Mesendoderm (in vitro differentiated cells): ENCODE data around the gene SYTL3.

Source experiments
- DNase-seq: peaks from one replicate; pipeline ENCODE4 v3.0.0; 2013
- H2AK5ac ChIP-seq: 2 replicates; pipeline ENCODE4 v1.6.1; 2013; ENCODE audit warnings: low read length, inconsistent platforms
- H2BK120ac ChIP-seq: 2 replicates; pipeline ENCODE4 v1.6.1; 2013; ENCODE audit warnings: low read depth, mild to moderate bottlenecking, low read length, moderate library complexity, mixed read lengths
- H2BK15ac ChIP-seq: replicated peaks from 2 replicates; pipeline ENCODE4 v1.6.1; 2013; ENCODE audit warnings: low read depth, mild to moderate bottlenecking, moderate library complexity
- H2BK5ac ChIP-seq: 2 replicates; pipeline ENCODE4 v1.6.1; 2013; ENCODE audit warnings: low read length, inconsistent platforms
- H3K18ac ChIP-seq: 2 replicates; pipeline ENCODE4 v1.6.1; 2013; ENCODE audit warnings: mild to moderate bottlenecking, low read length, mixed read lengths
- H3K23ac ChIP-seq: one replicate; pipeline ENCODE4 v1.6.1; 2013; ENCODE audit warnings: low read length
- H3K27ac ChIP-seq: 2 replicates; pipeline ENCODE4 v1.5.1; 2013; ENCODE audit warnings: low read depth, mild to moderate bottlenecking, inconsistent platforms, low read length, moderate library complexity
- H3K27me3 ChIP-seq: 2 replicates; pipeline ENCODE4 v1.6.1; 2013; ENCODE audit warnings: low read length, control low read depth, mild to moderate bottlenecking, inconsistent platforms; ENCODE audit not compliant: insufficient read depth, poor library complexity
- H3K36me3 ChIP-seq: 2 replicates; pipeline ENCODE4 v1.6.1; 2013; ENCODE audit warnings: low read length, inconsistent platforms; ENCODE audit not compliant: control insufficient read depth, insufficient read depth
- H3K4ac ChIP-seq: one replicate; pipeline ENCODE4 v1.6.1; 2013; ENCODE audit warnings: low read depth, mild to moderate bottlenecking, low read length, moderate library complexity
- H3K4me1 ChIP-seq: 2 replicates; pipeline ENCODE4 v1.6.1; 2013; ENCODE audit warnings: low read depth, low read length, inconsistent platforms; ENCODE audit not compliant: control insufficient read depth
- H3K4me2 ChIP-seq: 2 replicates; pipeline ENCODE4 v1.6.1; 2013; ENCODE audit warnings: low read length
- H3K4me3 ChIP-seq: 2 replicates; pipeline ENCODE4 v1.5.1; 2013; ENCODE audit warnings: mild to moderate bottlenecking, low read length
- H3K56ac ChIP-seq: one replicate; pipeline ENCODE4 v1.6.1; 2013; ENCODE audit warnings: low read length
- H3K79me1 ChIP-seq: 2 replicates; pipeline ENCODE4 v1.6.1; 2013; ENCODE audit warnings: low read length, inconsistent platforms
- H3K79me2 ChIP-seq: 2 replicates; pipeline ENCODE4 v1.6.1; 2013; ENCODE audit warnings: mild to moderate bottlenecking, low read length; ENCODE audit not compliant: control insufficient read depth, insufficient read depth
- H3K9ac ChIP-seq: 2 replicates; pipeline ENCODE4 v1.6.1; 2013; ENCODE audit warnings: low read length, inconsistent platforms
- H4K5ac ChIP-seq: one replicate; pipeline ENCODE4 v1.6.1; 2013; ENCODE audit warnings: low read length
- H4K8ac ChIP-seq: one replicate; pipeline ENCODE4 v1.6.1; 2013; ENCODE audit warnings: low read depth, mild to moderate bottlenecking, control low read depth, low read length, moderate library complexity
- WGBS: extraction: QIAGEN DNeasy Blood & Tissue Kit; methylation state at CpG from one replicate; pipeline ENCODE4 v1.1.7; 2013; ENCODE audit warnings: low lambda C conversion rate, missing lambda C conversion rate; ENCODE audit not compliant: insufficient coverage; ENCODE audit errors: extremely low coverage; 5-methylcytosine and 5-hydroxymethylcytosine counted together

The SYTL3 gene

GRCh38 chr6:158635427-158636073, 14.3 kb upstream of the SYTL3 start:
- Histone ChIP-seq H2AK5ac (no peak overlapping the region), H3K4me2 (no peak overlapping the region), H3K79me1 (peaks cover 7% of the 10 kb centered on the region), H2BK5ac (no peak overlapping the region), H3K36me3 (no peaks in the 10 kb centered on the region), H3K27me3 (no peaks in the 10 kb centered on the region), H4K5ac (no peak overlapping the region), H3K4ac (no peak overlapping the region), H3K9ac (no peak overlapping the region), H3K4me3 (no peak overlapping the region), H2BK15ac (no peak overlapping the region), H3K27ac (no peak overlapping the region), H3K56ac (no peak overlapping the region), H3K23ac (no peak overlapping the region), H3K79me2 (peaks cover 1% of the 10 kb centered on the region), H4K8ac (peak overlapping the region; percentile 42), H2BK120ac (no peak overlapping the region), H3K4me1 (no peaks in the 10 kb centered on the region), H3K18ac (no peak overlapping the region)
- no peak for DNase-seq
- WGBS: no CpG with 5 or more reads among the region's 7 CpGs

DNA sequence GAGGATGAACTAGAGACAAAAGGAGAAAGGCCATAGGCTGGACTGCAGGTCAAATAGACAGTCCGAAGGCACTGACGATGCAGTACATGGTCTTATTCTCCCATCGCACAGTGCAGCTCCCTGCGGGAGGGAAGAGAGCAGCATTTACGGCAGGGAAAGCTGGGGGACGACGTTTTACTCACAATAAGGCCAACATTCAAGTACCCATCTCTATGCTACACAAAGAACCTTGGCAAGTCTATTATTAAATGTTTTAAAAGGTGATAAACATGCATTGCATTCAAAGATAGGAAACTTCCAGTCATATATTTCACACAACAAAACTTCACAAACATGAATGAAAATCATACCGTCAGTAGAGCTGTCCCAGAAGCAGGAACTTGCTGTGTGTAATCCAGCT, 13.1 kb upstream of the SYTL3 start:
- Histone ChIP-seq H4K5ac (no peak overlapping the region), H2BK120ac (no peak overlapping the region), H3K79me2 (peaks cover 1% of the 10 kb centered on the region), H2AK5ac (no peak overlapping the region), H3K36me3 (no peaks in the 10 kb centered on the region), H3K4ac (no peak overlapping the region), H3K18ac (no peak overlapping the region), H2BK5ac (no peak overlapping the region), H3K23ac (no peak overlapping the region), H3K56ac (no peak overlapping the region), H3K4me1 (no peaks in the 10 kb centered on the region), H3K9ac (no peak overlapping the region), H3K4me3 (no peak overlapping the region), H3K79me1 (peaks cover 8% of the 10 kb centered on the region), H3K27ac (no peak overlapping the region), H3K4me2 (no peak overlapping the region), H2BK15ac (no peak overlapping the region), H4K8ac (no peak overlapping the region), H3K27me3 (no peaks in the 10 kb centered on the region)
- no peak for DNase-seq
- no CpG with 5 or more reads among the region's 8 CpGs for WGBS

- no peak overlapping the region for H4K8ac ChIP-seq
- H3K56ac ChIP-seq: no peak overlapping the region
- no peaks in the 10 kb centered on the region for H3K4me1 ChIP-seq
- no peak for DNase-seq
- WGBS: no CpG with 5 or more reads among the region's 3 CpGs
- H3K18ac ChIP-seq: no peak overlapping the region
- H3K4me3 ChIP-seq: no peak overlapping the region
- no peak overlapping the region for H2BK5ac ChIP-seq
- H3K27ac ChIP-seq: no peak overlapping the region
- no peak overlapping the region for H4K5ac ChIP-seq
- H3K4ac ChIP-seq: no peak overlapping the region
- H2BK120ac ChIP-seq: no peak overlapping the region
- H3K79me2 ChIP-seq: peaks cover 6% of the 10 kb centered on the region
- H3K23ac ChIP-seq: no peak overlapping the region
- H2AK5ac ChIP-seq: no peak overlapping the region
- H3K4me2 ChIP-seq: no peak overlapping the region
- H3K27me3 ChIP-seq: no peaks in the 10 kb centered on the region
- H2BK15ac ChIP-seq: no peak overlapping the region
- H3K36me3 ChIP-seq: no peaks in the 10 kb centered on the region
- H3K9ac ChIP-seq: no peak overlapping the region
- H3K79me1 ChIP-seq: peaks cover 13% of the 10 kb centered on the region
Observed at GRCh38 chr6:158638324-158638854, 11.5 kb upstream of the SYTL3 start.

DNA sequence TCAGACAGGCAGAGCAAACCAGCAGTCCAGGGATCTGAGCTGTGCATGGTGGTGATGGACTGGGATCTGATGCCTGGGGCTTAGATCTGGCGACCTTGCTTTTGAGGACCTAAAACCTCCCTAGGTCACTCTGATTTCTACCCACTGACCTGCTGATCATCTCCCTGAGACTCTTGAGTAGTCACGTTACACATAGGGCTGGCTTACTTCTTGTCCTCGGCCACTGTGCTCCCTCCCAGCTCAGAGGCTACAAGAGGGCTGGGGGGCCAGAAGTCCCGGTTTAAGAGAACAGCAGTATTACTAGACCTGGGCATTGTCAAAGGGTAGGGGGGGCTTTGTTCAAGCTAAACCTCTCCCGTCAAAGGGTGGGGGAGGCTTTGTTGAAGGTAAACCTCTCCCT, 10.8 kb upstream of the SYTL3 start:
- Histone ChIP-seq H3K4me3 (no peak overlapping the region), H3K36me3 (no peaks in the 10 kb centered on the region)

GRCh38 chr6:158640519-158640918, 9.3 kb upstream of the SYTL3 start:
- Histone ChIP-seq H3K79me1 (peaks cover 16% of the 10 kb centered on the region), H3K23ac (no peak overlapping the region), H3K36me3 (no peaks in the 10 kb centered on the region), H4K8ac (no peak overlapping the region), H2AK5ac (no peak overlapping the region), H3K4me3 (no peak overlapping the region), H3K27ac (no peak overlapping the region), H4K5ac (no peak overlapping the region), H2BK5ac (no peak overlapping the region), H3K4ac (no peak overlapping the region), H3K4me2 (no peak overlapping the region), H3K27me3 (no peaks in the 10 kb centered on the region), H3K9ac (no peak overlapping the region), H3K79me2 (peaks cover 12% of the 10 kb centered on the region), H2BK15ac (no peak overlapping the region), H3K4me1 (no peaks in the 10 kb centered on the region), H2BK120ac (no peak overlapping the region), H3K18ac (no peak overlapping the region), H3K56ac (peak overlapping the region; percentile 11)
- no CpG with 5 or more reads among the region's 2 CpGs for WGBS
- DNase-seq: no peak

More for the DNA sequence above, 10.8 kb upstream of the SYTL3 start:
- Histone ChIP-seq H2BK5ac (no peak overlapping the region), H3K27ac (no peak overlapping the region), H3K23ac (no peak overlapping the region), H4K5ac (no peak overlapping the region), H4K8ac (no peak overlapping the region), H2AK5ac (no peak overlapping the region), H3K4ac (no peak overlapping the region), H3K79me1 (peaks cover 16% of the 10 kb centered on the region), H2BK15ac (no peak overlapping the region), H3K79me2 (peaks cover 10% of the 10 kb centered on the region), H3K4me2 (no peak overlapping the region), H3K4me1 (no peaks in the 10 kb centered on the region), H3K9ac (no peak overlapping the region), H3K18ac (no peak overlapping the region), H3K27me3 (no peaks in the 10 kb centered on the region), H2BK120ac (no peak overlapping the region), H3K56ac (no peak overlapping the region)
- WGBS: no CpG with 5 or more reads among the region's 5 CpGs
- DNase-seq: no peak

DNA sequence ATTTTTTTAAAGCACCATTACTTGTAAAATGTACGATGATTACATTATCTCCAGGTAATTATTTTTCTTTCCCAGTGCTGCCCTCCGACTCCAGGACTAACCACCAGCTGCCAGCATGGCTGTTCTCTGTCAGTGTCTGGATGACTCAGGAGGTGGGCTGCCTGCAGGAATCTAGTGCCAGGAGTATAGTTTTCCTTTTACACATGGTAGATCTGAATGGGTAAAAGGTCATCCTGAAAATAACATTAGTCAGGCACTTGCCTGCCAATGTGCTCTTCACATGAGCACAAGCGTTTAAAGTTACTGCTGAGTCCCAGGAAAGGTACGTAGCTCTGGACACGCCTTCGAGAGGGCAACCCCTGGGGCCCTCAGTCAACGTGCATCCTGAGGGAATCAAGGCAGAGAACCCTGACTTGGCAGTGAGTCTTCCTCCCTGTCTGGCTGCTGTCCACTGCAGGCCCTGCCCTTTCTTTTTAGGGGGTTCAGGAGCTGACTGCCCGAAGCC, 7.7 kb upstream of the SYTL3 start:
- H3K4me1 ChIP-seq: no peaks in the 10 kb centered on the region
- H3K4me2 ChIP-seq: no peak overlapping the region
- no peaks in the 10 kb centered on the region for H3K36me3 ChIP-seq
- H3K23ac ChIP-seq: no peak overlapping the region
- H3K79me2 ChIP-seq: peaks cover 12% of the 10 kb centered on the region
- no peak overlapping the region for H2BK5ac ChIP-seq
- no peak overlapping the region for H3K56ac ChIP-seq
- no peak for DNase-seq
- WGBS: no CpG with 5 or more reads among the region's 8 CpGs
- H2AK5ac ChIP-seq: no peak overlapping the region
- H2BK120ac ChIP-seq: no peak overlapping the region
- no peak overlapping the region for H3K4ac ChIP-seq
- no peak overlapping the region for H3K18ac ChIP-seq
- no peak overlapping the region for H3K4me3 ChIP-seq
- no peak overlapping the region for H3K27ac ChIP-seq
- no peak overlapping the region for H3K9ac ChIP-seq
- H3K27me3 ChIP-seq: no peaks in the 10 kb centered on the region
- H4K8ac ChIP-seq: no peak overlapping the region
- H2BK15ac ChIP-seq: no peak overlapping the region
- peaks cover 16% of the 10 kb centered on the region for H3K79me1 ChIP-seq
- H4K5ac ChIP-seq: no peak overlapping the region
